Activated CD8-positive, alpha-beta memory T cell treated with anti-CD3 and anti-CD28 coated beads, Interleukin-2, amount 50 U/mL, for 4 hours (primary cell): Measurements from ENCODE around the gene DCDC1.

Source experiments
- DNase-seq: peaks from one replicate; pipeline ENCODE4 v3.0.0-alpha.2; 2020

DCDC1 gene

GRCh38 chr11:31102316-31102715, 267.2 kb downstream of the DCDC1 start:
- DNase-seq: no peak

GRCh38 chr11:31096191-31096805, 273.2 kb downstream of the DCDC1 start:
- DNase-seq: no peak

GRCh38 chr11:31092638-31093037, 276.9 kb downstream of the DCDC1 start:
- DNase-seq: no peak

- no peak for DNase-seq
Observed at GRCh38 chr11:31089117-31089516, 280.4 kb downstream of the DCDC1 start.

- no peak for DNase-seq
Observed at GRCh38 chr11:31069447-31070205, 299.9 kb downstream of the DCDC1 start.

GRCh38 chr11:31060880-31061279, 308.7 kb downstream of the DCDC1 start:
- no peak for DNase-seq

- DNase-seq: no peak
Observed at GRCh38 chr11:31059529-31059928, 310.0 kb downstream of the DCDC1 start.

GRCh38 chr11:31050061-31050765, 319.3 kb downstream of the DCDC1 start:
- no peak for DNase-seq

GRCh38 chr11:31045335-31045734, 324.2 kb downstream of the DCDC1 start:
- no peak for DNase-seq

- DNase-seq: no peak
Observed at GRCh38 chr11:31030138-31030792, 339.3 kb downstream of the DCDC1 start.

- no peak for DNase-seq
Observed at GRCh38 chr11:31026315-31026714, 343.2 kb downstream of the DCDC1 start.

- DNase-seq: no peak
Observed at GRCh38 chr11:31022080-31022479, 347.5 kb downstream of the DCDC1 start.

- DNase-seq: no peak
Observed at GRCh38 chr11:31019786-31020185, 349.8 kb downstream of the DCDC1 start.

GRCh38 chr11:31005202-31005601, 364.3 kb downstream of the DCDC1 start:
- DNase-seq: no peak

GRCh38 chr11:31001427-31001826, 368.1 kb downstream of the DCDC1 start:
- DNase-seq: no peak

GRCh38 chr11:31000381-31000780, 369.2 kb downstream of the DCDC1 start:
- DNase-seq: no peak

- no peak for DNase-seq
Observed at GRCh38 chr11:30992513-30992849, 377.1 kb downstream of the DCDC1 start.

GRCh38 chr11:30991802-30992512, 377.6 kb downstream of the DCDC1 start:
- no peak for DNase-seq

- no peak for DNase-seq
Observed at GRCh38 chr11:30991376-30991775, 378.2 kb downstream of the DCDC1 start.

GRCh38 chr11:30990625-30991296, 378.8 kb downstream of the DCDC1 start:
- no peak for DNase-seq

GRCh38 chr11:30987819-30988218, 381.7 kb downstream of the DCDC1 start:
- DNase-seq: no peak

GRCh38 chr11:30985536-30985935, 384.0 kb downstream of the DCDC1 start:
- DNase-seq: no peak
